Stimulated activated CD4-positive, alpha-beta T cell treated with anti-CD3 and anti-CD28 coated beads, Interleukin-1b, Interleukin-23, amount 100 ng/mL, for 24 hours (primary cell): ENCODE results near the gene RGL2.
"Not testable (repeated sequence)": the region's sequence is repeated elsewhere in the genome, so short reads cannot be mapped to it uniquely, and the experiment has no call there.

ENCODE experiments used
- DNase-seq, 4 experiments: peaks; one replicate each; pipeline ENCODE4 v3.0.0-alpha.2; 2020; ENCODE audit warnings: low read depth in 4 of 4, low spot score in 1 of 4

The RGL2 gene

DNA sequence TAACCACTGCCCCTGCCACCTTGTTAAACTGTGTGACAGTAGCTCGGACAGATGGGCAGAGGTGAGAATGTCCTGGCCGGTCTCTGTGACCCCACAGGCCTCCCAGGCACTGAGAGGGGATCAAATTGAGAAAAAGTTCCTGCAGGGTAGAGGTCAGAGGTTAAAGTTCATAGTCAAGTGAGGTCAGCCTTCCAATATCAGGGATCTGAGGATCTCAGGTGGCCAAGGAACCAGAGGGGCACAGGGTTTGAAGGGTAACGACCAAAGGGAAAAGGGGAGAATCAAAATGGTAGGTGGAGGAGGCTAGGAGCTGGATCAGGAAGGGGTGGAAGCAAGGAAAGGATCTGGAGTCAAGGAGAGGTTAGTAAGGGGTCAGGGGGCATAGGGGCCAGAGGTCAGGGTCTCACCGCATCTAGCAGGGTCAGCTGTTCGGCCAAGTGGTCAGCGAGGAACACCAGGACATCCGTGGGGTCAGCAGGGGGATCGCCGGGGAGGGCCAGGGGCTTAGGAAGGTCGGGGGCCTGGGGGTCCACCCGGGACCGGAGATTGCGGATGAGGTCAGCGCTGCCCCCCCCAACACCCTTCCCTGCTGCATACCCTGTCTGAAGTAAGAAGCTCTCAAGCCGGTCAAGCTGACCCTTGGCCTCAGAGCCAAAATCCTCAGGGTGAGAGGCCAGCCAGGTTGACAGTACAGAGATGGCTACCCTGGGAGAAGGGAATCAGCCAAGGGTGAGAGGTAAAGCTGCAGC, 2.9 kb downstream of the RGL2 start:
- DNase-seq, result no peak

DNA sequence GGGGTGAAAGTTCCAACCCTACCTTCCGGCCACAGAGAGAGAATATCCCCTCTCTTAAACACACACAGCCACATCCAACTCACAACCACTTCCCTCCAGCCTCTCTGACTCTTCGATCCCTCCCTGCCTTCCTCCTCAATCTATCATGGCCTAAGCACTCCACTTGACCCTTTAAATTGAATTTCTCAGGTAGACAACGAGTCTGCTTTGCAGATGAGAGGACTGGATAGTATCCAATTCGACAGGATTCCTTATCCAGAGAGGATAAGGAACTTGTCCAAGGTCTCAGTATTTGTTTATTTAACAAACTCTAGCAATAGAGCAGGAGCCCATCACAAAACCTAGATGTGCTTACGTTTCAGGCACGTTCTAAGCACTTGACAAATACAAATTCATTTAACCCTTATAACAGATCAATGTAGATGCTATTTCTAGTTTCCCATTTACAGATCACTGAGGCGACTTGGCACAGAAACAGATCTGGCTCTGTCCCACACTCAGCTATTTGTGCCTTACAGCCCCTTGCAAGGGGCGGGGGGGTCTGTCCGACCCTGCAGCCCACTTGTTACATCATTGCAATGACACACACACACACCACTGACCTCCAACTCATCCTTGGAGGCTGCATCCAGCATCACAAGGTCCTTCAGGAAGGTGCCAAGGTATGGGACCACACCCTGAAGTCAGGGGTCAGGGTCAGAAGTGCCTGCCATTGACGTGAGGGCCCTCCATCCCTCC, 4.5 kb downstream of the RGL2 start:
- DNase-seq, result no peak

- no peak for DNase-seq
Observed at GRCh38 chr6:33292996-33293682, 5.6 kb downstream of the RGL2 start.

GRCh38 chr6:33290459-33290858, 8.3 kb downstream of the RGL2 start:
- no peak for DNase-seq

- no peak for DNase-seq
Observed at GRCh38 chr6:33289784-33290315, 8.9 kb downstream of the RGL2 start.

DNA sequence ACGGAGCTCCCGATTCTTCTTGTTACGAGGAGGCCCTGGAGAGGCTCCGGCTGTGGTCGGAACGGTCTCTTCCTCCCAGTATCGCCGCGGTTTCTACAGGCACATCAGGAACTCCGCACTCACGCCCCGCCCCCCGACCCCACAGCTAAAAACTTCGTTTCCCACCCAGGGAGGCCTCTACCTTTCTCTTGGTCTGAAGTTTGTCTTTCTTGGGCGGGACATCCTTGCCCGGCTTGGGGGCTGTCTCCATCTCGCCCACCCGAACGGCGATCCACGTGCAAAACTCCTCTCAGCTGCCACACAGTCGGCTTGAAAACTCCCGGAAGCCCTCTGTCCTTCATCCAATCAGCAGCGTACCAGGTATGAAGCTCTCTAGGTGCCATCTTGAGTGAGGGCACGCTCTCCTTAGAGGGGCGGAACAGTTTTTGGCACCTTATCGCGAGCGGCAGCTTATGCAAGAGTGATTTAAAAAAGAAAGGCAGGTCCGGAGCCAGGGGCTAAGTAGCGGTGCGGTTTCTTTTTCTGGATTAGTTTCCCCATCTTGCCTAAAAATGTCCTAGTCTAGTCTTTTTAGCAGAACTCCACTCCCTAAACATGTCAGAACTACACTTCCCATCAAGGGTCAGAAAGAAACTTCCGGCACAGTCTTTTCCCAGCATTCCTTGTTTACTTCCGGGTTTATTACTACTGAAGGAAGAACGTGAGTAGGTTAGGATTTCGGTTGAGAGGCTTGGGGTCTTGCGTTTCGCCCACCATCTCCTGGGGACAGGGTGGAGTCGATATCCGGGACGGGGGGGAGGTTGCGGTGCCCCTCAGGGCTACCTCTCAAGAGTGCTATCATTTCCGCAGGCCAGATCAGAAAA, 9.6 kb downstream of the RGL2 start, which contains the start of the genes PFDN6 and WDR46:
TSS of gene PFDN6 (plus strand) at position 681 of the 863 bp plus-strand sequence. CDS start 256 bp downstream, outside the sequence.
TSS of gene WDR46 (minus strand) at position 319 of the 863 bp plus-strand sequence. CDS start at position 250, 69 bp downstream.
- DNase-seq, result peak in 2 of 4 experiments; percentile 61 to 65

- no peak for DNase-seq
Observed at GRCh38 chr6:33288141-33288920, 10.4 kb downstream of the RGL2 start.

DNA sequence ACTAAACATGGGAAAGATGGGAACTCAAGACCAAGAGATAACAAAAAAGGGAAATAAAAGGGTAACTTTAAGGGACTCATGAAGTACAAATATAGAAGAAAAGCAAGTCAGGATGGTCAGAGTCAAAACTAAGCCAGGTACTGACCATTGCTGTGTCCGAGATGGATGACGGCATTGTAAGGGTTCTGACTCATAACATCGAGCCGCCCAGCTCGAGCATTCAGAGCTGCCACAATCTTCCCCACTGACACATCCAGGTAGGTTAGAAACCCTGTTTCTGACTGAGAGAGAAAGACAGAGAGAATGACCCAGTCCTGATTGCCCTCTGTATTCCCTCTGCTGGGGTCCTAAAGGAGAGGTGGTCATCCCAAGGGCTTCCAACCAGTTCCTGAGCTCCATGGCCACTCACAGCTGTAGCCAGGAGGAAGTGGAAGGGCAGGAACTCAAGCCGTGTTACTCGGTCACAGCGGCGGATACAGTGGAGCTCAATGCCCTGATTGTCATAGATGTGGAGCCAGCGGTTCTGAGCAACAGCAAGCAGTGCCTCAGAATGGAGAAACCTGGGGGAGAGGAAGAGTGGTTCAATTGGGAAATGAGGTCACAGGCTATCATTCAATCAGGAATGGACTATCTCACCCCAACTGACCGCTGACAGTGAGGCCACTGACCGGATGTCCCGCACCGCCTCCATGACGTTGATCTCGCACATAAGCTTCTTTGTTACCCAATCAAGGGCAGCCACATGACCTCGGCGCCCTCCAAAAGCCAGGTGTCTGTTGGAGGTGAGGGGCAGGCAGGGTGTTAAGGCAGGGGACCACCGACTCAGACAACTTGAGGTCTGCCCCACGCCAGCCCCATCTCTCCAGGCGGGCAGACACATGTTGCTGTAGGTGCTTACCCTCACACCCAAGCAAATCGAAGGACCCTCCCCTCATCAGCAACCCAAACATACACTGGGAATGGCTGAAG, 11.5 kb downstream of the RGL2 start:
- no peak for DNase-seq

DNA sequence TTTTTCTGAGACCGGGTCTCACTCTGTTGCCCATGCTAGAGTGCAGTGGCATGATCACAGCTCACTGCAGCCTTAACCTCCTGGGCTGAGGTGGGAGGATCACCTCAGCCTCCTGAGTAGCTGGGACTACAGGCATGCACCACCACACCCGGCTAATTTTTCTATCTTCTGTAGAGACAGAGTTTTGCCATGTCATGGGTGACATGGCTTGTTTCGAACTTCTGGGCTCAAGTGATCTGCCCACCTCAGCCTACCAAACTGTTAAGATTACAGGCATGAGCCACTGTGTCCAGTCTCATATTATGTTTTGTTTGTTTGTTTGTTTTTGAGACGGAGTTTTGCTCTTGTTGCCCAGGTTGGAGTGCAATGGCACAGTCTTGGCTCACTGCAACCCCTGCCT, 13.5 kb downstream of the RGL2 start:
- not testable (repeated sequence) for DNase-seq

- no peak for DNase-seq
Observed at GRCh38 chr6:33280539-33280938, 18.2 kb downstream of the RGL2 start.

DNA sequence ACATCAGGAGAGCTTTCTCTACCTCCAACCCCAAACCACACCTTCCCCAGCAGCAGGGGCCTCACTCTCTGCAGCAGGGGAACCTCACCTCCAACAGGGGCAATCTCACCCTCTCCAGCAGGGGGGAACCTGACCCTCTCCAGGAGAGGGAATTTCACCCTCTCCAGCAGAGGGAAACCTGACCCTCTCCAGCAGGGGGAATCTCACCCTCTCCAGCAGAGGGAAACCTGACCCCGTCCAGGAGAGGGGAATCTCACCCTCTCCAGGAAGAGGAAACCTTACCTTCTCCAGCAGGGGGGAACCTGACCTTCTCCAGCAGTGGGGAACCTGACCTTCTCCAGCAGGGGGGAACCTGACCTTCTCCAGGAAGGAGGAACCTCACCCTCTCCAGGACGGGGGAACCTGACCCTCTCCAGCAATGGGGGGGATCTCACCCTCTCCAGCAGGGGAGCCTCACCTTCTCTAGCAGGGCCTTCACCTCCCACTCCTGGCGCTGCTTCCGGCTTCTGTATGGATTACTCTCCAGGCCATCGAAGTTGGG, 18.7 kb downstream of the RGL2 start:
- no peak for DNase-seq

- no peak for DNase-seq
Observed at GRCh38 chr6:33279257-33279695, 19.5 kb downstream of the RGL2 start.

DNA sequence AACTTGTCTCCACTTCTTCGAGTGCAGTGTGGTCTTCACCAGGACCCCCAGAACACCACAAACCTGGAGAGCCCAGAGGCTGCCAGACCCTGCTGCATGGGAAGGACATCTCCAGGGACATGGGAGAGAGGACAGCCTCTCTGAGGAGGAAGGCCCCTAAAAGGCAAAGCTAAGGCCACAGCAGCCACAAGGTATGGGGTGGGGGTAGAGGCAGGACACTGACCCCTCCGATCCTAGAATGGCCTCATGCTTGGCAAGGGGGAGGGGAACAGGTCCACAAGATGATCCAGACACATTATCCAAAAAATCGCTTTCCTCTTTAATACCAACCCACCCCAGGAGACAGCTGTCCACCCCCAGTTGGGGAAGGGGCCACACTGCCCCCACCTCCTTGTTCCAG, 19.9 kb downstream of the RGL2 start:
- DNase-seq, result no peak

DNA sequence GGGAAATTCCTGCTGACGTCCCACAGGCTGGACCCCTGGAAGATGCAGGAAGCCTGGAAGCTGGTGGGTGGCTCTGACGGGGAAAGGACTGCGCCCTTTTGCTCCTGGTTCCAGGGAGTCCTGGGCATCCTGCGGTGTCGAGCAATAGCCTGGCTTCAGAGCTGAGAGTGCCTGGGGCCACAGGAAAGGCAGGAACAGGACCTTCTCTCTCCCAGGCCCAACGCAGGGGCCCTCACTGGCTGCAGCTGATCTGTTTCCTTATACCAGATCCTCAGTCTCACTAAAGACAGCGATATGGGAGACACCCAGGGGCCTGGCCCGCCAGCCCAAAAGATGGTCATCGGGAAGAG, 20.4 kb downstream of the RGL2 start:
- DNase-seq, result no peak

- no peak for DNase-seq
Observed at GRCh38 chr6:33277663-33278391, 20.9 kb downstream of the RGL2 start.

DNA sequence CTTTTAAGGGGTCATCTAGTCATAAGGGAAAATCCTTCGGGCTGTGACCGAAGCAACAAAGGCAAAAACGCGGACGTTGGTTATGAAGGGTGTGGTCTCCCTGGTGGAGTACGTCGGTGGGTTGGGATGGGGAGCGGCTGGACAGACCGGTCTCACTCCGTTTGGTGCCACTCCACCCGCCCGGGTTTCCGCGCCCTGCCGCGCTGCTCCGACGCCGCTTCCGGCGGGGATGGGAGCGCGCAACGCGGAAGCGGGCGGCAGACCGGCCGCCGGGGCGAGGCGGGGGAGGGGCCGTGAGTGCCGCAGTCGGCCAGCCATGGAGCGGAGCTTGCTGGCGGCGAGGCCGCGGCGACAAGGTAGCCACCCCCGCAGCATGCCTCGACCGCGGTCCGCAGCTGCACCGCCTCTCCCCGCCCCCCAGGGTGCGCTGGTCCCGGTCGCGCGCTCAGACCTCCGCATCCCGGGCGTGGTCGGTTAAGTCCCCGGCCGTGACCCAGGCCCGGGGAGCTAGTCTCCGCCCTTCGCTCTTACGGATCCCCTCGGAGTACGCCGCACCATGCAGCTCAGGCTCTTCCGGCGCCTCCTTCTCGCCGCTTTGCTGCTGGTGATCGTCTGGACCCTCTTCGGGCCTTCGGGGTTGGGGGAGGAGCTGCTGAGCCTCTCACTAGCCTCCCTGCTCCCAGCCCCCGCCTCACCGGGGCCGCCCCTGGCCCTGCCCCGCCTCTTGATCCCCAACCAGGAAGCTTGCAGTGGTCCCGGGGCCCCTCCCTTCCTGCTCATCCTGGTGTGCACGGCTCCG, 21.7 kb downstream of the RGL2 start, which contains the start of gene B3GALT4:
TSS of gene B3GALT4 (plus strand) at position 260 of the 799 bp plus-strand sequence. CDS start at position 557, 297 bp downstream.
- DNase-seq, result peak in 2 of 4 experiments; percentile 69 to 79

DNA sequence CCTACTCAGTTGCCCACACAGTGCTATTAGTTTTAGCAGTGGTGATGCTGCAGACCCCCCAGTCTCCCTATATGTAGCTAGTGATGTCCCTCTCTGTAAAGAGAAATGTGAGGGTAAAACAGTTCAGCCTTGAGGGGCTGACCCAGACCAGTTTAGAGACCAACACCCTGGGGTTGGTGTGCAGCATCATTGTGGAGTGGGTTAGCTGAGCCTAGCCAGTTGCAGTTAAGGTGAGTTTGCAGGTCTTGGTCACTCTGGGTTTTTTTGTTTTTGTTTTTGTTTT, 22.2 kb downstream of the RGL2 start:
- no peak for DNase-seq
